Measurements from ENCODE around the gene CDKN2B.

DNA sequence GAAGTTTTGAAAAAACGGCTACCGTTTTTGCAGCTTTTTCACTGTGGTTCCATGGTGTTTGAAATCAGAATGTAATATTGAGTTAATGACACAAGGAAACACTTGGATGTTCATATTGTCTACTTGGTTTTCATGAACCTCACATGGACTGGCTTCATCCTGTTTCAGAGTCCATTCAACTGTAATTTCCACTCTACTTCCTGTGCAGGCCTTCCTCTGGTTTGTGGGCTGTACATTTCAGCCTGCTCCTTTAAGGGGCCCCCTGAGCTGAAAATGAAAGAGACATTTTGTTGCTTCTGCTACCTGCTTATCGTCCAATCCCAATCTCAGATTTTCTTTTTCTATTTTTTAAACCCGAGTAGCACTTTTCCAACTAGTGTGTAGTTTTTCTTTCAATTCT lies 41.8 kb upstream of the CDKN2B start:
- TF ChIP-seq POLR2A (IDR thresholded peaks at IDR 0.05; ENCODE audit: low read length) = no peak
- no peak for TF ChIP-seq GATA1 (IDR thresholded peaks at IDR 0.05; ENCODE audit: low read depth, low read length)
